NCI-H2227 (cell line): Measurements from ENCODE around the gene CASP1.

ENCODE experiments used
- DNase-seq: peaks from one replicate; lab custom pipeline; 2025; ENCODE audit not compliant: unreplicated experiment; lab: John Stamatoyannopoulos, UW

Gene CASP1

GRCh38 chr11:104992781-104993180 is 42.2 kb downstream of the CASP1 start:
- DNase-seq = no peak

- DNase-seq = no peak
Observed at GRCh38 chr11:104991994-104992393, 43.0 kb downstream of the CASP1 start.

DNA sequence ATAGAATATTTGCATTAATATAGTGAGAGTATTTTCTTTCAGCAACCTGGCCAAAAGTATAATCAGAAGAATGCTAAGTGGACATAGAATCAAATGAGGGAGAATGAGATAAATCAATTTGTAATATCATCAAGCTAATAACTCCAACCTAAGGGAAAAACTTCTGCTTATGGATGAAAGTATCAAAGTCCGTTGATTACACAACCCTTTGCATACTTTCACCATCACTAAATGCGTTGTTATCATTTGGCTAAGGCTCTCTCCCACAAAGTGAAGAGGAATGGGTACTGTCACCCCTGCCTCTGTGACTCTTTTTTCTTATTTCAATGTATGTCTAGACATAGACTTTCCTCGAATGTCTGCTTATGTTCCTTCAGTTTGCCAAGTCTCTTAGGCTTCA is 50.1 kb downstream of the CASP1 start:
- DNase-seq = no peak

GRCh38 chr11:104979839-104980238 is 55.1 kb downstream of the CASP1 start:
- DNase-seq = no peak
